GM18519 (cell line): Measurements from ENCODE around the gene KLHL42.

Source experiments
- ATAC-seq: cut with Tn5 transposase; IDR thresholded peaks from one replicate; pipeline ENCODE4 v1.9.1; 2021; ENCODE audit warnings: mild to moderate bottlenecking, moderate library complexity; ENCODE audit not compliant: unreplicated experiment, low FRiP score

Gene KLHL42

DNA sequence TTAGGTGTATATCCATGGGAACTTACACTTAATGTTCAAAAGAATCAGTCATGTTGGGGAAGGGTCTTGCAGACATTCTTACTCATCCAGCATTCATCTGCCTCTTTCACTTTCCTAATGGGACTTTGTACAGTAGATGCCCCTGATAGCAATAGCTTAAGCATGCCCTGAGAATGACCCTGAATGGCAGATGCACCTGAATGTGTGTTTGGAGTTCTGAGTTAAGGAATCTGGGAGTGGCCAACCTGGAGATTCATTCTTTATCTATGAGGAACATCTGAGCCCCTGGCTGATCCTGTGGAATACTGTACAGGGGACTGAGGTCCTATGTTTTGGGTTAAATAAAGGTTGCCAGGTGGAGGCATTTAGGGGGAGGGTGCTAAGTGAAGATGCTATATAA lies 71.3 kb downstream of the KLHL42 start:
- no peak for ATAC-seq

- ATAC-seq = no peak
These were observed 72.1 kb downstream of the KLHL42 start for GRCh38 chr12:27852117-27852516.
